ENCODE data around the gene ZIM2. TPM values are rescaled to one million over a fixed set of nuclear protein-coding genes. Genes with fewer than 3 reads are reported as not detected.

The ZIM2 gene
- total and polyA plus RNA-seq, 2 of the 4 experiments (the other 2 are of a cell fraction): not detected

GRCh38 chr19:56880592-56881190 lies 40.2 kb upstream of the ZIM2 start:
- Histone ChIP-seq H3K27ac (ENCODE audit: insufficient read depth, low read length) (no peak overlapping the region), H3K4me2 (ENCODE audit: low read depth, low read length) (no peak overlapping the region), H3K18ac (ENCODE audit: low read depth, low read length) (no peak overlapping the region), H2BK15ac (ENCODE audit: low read depth, low read length) (no peak overlapping the region), H3K79me1 (ENCODE audit: low read depth in 1 of 2, low read length in 2 of 2) (no peaks in the 10 kb centered on the region), H3K36me3 (ENCODE audit: control insufficient read depth, insufficient read depth, low read length) (no peaks in the 10 kb centered on the region), H4K20me1 (ENCODE audit: insufficient read depth, low read length) (no peaks in the 10 kb centered on the region), H3K4me1 (ENCODE audit: control insufficient read depth, insufficient read depth, low read length) (no peaks in the 10 kb centered on the region), H3K27me3 (ENCODE audit: control insufficient read depth, insufficient read depth, low read length) (no peaks in the 10 kb centered on the region), H3K4ac (ENCODE audit: low read depth, low read length) (no peak overlapping the region), H3K9ac (ENCODE audit: low read depth, low read length) (no peak overlapping the region), H4K91ac (ENCODE audit: insufficient read depth, low read depth, low read length) (no peak overlapping the region), H2BK120ac (ENCODE audit: low read depth, low read length) (no peak overlapping the region), H4K5ac (ENCODE audit: low read depth, low read length) (no peak overlapping the region), H2AFZ (replicated peaks; ENCODE audit: low read length, poor library complexity) (no peak overlapping the region), H3K9me3 (ENCODE audit: control insufficient read depth, insufficient read depth, low read length) (peaks cover 42% of the 10 kb centered on the region), H3K9me1 (ENCODE audit: insufficient read depth, low read length) (no peaks in the 10 kb centered on the region), H3K56ac (ENCODE audit: extremely low read depth, insufficient read depth, low read length) (no peak overlapping the region), H3K23ac (ENCODE audit: low read depth, low read length) (no peak overlapping the region), H3K4me3 (ENCODE audit: insufficient read depth, low read depth, low read length) (no peak overlapping the region), H4K8ac (ENCODE audit: low read depth in 2 of 2, low read length in 2 of 2) (no peak overlapping the region), H2BK20ac (ENCODE audit: low read depth, low read length) (no peak overlapping the region), H3K14ac (replicated peaks; ENCODE audit: low read depth, low read length) (no peak overlapping the region), H2BK5ac (ENCODE audit: low read depth, low read length, poor library complexity, severe bottlenecking) (no peak overlapping the region), H2AK9ac (replicated peaks; ENCODE audit: low read depth, low read length, poor library complexity) (no peak overlapping the region), H2AK5ac (ENCODE audit: low read depth, low read length) (no peak overlapping the region)
- 59% methylated on average over 3 of the region's 5 CpGs; no CpG with 5 or more reads in 1 of the 2 experiments for WGBS, 2 experiments (ENCODE audit: extremely low coverage in 2 of 2, insufficient read length in 1 of 2)
- no peak for TF ChIP-seq NFE2L2 (IDR thresholded peaks at IDR 0.05; ENCODE audit: low read depth, low read length)
- TF ChIP-seq FOS (IDR thresholded peaks at IDR 0.05; ENCODE audit: low read depth, low read length): no peak
- TF ChIP-seq POLR2A (IDR thresholded peaks at IDR 0.05; ENCODE audit: low read depth, low read length): no peak
- no peak for TF ChIP-seq RAD21 (IDR thresholded peaks at IDR 0.05; ENCODE audit: low read length)
- no peak for TF ChIP-seq BHLHE40 (IDR thresholded peaks at IDR 0.05; ENCODE audit: low read depth, low read length)
- TF ChIP-seq, protein P1, sequence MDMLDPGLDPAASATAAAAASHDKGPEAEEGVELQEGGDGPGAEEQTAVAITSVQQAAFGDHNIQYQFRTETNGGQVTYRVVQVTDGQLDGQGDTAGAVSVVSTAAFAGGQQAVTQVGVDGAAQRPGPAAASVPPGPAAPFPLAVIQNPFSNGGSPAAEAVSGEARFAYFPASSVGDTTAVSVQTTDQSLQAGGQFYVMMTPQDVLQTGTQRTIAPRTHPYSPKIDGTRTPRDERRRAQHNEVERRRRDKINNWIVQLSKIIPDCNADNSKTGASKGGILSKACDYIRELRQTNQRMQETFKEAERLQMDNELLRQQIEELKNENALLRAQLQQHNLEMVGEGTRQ (IDR thresholded peaks at IDR 0.05; ENCODE audit: low read depth, low read length): no peak
- no peak for TF ChIP-seq CEBPB (IDR thresholded peaks at IDR 0.05; ENCODE audit: low read depth, low read length)
- no peak for TF ChIP-seq RFX5 (IDR thresholded peaks at IDR 0.05; ENCODE audit: low read depth, low read length)
- no peak for TF ChIP-seq SMC3 (IDR thresholded peaks at IDR 0.05; ENCODE audit: low read depth, low read length)
- TF ChIP-seq MXI1 (IDR thresholded peaks at IDR 0.05; ENCODE audit: borderline replicate concordance, low read depth, low read length): no peak
- TF ChIP-seq ELK1 (IDR thresholded peaks at IDR 0.05; ENCODE audit: borderline replicate concordance, low read depth, low read length): no peak
- TF ChIP-seq CHD1 (IDR thresholded peaks at IDR 0.05; ENCODE audit: low read depth, low read length): no peak
- no peak for TF ChIP-seq CTCF (conservative IDR thresholded peaks at IDR 0.05; ENCODE audit: low read depth, low read length)
- TF ChIP-seq MAFK (IDR thresholded peaks at IDR 0.05; ENCODE audit: low read depth, low read length): no peak
- TF ChIP-seq MAZ (IDR thresholded peaks at IDR 0.05; ENCODE audit: borderline replicate concordance, low read depth, low read length): no peak
- no peak for TF ChIP-seq RCOR1 (IDR thresholded peaks at IDR 0.05; ENCODE audit: insufficient replicate concordance, low read length)
- intact Hi-C loops (cut with micrococcal nuclease): no loop called here
- no peak for ATAC-seq (ENCODE audit: low read depth)
- in situ Hi-C loops (cut with MboI; ENCODE audit: low sequenced_read_pairs): no loop called here
- BruUV-seq (replicated peaks): no TSS peak
- dilution Hi-C loops (cut with HindIII; ENCODE audit: low sequenced_read_pairs, unreplicated experiment): no loop called here
- POLR2A ChIA-PET (ENCODE audit: unreplicated experiment): no interaction called here
- CTCF ChIA-PET: no interaction called here
- no peak for DNase-seq

Data from IMR-90 (cell line).